AG20443 (cell line): ENCODE results near the gene VPS36.
"Not testable (repeated sequence)": the region's sequence is repeated elsewhere in the genome, so short reads cannot be mapped to it uniquely, and the experiment has no call there.

ENCODE experiments used
- DNase-seq: peaks from one replicate; pipeline ENCODE4 v3.0.0; 2012; ENCODE audit warnings: low spot score, mixed read lengths

Gene VPS36

GRCh38 chr13:52374873-52375411 lies 75.5 kb downstream of the VPS36 start:
- no peak for DNase-seq

- no peak for DNase-seq
These were observed 76.0 kb downstream of the VPS36 start for GRCh38 chr13:52374389-52374788.

GRCh38 chr13:52373277-52373676 lies 77.2 kb downstream of the VPS36 start:
- not testable (repeated sequence) for DNase-seq

- peak; percentile 51 for DNase-seq
These were observed 78.6 kb downstream of the VPS36 start for GRCh38 chr13:52371736-52372247.

- DNase-seq: no peak
These were observed 84.1 kb downstream of the VPS36 start for GRCh38 chr13:52366291-52366690.
